ENCODE results near the gene SLAIN1. TPM values are rescaled to one million over a fixed set of nuclear protein-coding genes. Genes with fewer than 3 reads are reported as not detected.
A peak's percentile ranks its signal among the peaks of the same experiment; 100 is the strongest.

SLAIN1 gene
- total RNA-seq, 1 donor from 2014 or later: 16.4 TPM

DNA sequence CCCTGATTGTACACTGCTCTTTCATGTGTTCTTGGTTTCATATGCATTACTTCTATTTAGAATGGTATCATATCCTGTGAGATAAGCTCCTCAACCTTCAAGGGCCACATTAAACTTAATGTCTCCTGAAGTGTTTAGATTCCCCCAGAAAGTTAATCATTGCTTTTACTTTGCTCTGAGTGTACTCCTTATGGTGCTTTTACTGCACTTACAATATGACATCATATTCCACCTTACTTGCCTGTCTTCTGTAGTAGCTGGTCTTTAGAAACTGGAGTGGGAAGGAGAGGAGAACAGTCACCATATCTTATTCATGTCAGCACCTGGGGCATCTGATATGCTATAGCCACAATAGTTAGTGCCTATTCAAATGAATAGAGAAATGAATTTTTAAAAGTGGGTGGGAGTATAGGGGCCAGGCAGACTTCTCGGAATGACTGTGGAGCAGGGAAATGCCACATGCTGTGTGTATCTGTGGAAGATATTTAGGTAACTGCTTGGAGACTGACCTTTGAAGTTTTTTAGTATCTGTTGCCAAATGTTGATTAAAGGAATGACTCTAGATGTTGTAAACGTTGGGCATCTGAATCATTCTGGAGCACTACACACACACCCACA is 40.2 kb downstream of the SLAIN1 start:
- H3K9me3 ChIP-seq: no peaks in the 10 kb centered on the region
- DNase-seq (no peak), ATAC-seq (peak in 1 of 2 donors; percentile 63)
- no peaks in the 10 kb centered on the region for H3K27me3 ChIP-seq (ENCODE audit: low read depth)
- no peak overlapping the region for H3K27ac ChIP-seq
- TF ChIP-seq, protein P1, sequence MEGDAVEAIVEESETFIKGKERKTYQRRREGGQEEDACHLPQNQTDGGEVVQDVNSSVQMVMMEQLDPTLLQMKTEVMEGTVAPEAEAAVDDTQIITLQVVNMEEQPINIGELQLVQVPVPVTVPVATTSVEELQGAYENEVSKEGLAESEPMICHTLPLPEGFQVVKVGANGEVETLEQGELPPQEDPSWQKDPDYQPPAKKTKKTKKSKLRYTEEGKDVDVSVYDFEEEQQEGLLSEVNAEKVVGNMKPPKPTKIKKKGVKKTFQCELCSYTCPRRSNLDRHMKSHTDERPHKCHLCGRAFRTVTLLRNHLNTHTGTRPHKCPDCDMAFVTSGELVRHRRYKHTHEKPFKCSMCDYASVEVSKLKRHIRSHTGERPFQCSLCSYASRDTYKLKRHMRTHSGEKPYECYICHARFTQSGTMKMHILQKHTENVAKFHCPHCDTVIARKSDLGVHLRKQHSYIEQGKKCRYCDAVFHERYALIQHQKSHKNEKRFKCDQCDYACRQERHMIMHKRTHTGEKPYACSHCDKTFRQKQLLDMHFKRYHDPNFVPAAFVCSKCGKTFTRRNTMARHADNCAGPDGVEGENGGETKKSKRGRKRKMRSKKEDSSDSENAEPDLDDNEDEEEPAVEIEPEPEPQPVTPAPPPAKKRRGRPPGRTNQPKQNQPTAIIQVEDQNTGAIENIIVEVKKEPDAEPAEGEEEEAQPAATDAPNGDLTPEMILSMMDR (IDR thresholded peaks at IDR 0.05): no peak
- H3K4me3 ChIP-seq: no peak overlapping the region
- H3K4me1 ChIP-seq: no peaks in the 10 kb centered on the region
- intact Hi-C loops (cut with DNase I): no loop called here
- no peaks in the 10 kb centered on the region for H3K36me3 ChIP-seq

DNA sequence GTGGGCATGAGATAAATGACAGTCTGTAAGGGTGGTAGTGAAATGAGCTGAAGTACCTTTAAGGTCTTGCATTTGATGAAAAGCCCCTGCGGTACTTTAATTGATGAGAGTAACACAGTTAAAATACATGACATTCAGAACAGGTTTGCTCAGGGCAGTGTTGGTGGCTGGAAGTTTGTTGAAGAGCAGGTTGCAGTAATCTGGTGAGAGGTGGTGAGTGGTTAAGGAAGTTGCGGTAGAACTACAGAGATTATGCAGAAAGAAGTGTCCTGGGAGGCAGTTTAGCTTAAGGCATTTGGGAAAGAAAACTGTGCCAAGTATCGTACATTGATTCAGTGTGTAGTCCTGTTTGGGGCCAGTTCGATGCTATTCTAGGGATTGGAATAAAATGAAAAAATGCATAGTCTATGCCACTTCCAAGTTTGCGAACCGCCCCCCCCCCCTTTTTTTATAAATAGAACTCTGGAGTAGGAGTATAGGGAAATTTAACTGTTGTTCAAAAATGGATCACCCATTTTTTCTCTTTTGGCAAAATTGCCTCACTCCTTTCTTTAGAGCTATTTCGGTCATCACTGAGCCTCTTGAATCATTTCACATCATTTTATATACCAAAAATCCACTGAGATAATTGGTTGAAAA is 42.7 kb downstream of the SLAIN1 start:
- TF ChIP-seq, protein P1 (IDR thresholded peaks at IDR 0.05): no peak
- no peak for DNase-seq
- H3K27ac ChIP-seq: no peak overlapping the region
- no peak overlapping the region for H3K4me3 ChIP-seq
- H3K36me3 ChIP-seq: peaks cover 3% of the 10 kb centered on the region
- H3K9me3 ChIP-seq: no peaks in the 10 kb centered on the region
- peak; percentile 42 to 53 for ATAC-seq
- no peaks in the 10 kb centered on the region for H3K27me3 ChIP-seq (ENCODE audit: low read depth)
- intact Hi-C loops (cut with DNase I): loop anchor here (10.0 kb wide), 1 partner anchor 145 kb away; no protein-coding TSS in a partner anchor
- H3K4me1 ChIP-seq: no peaks in the 10 kb centered on the region

DNA sequence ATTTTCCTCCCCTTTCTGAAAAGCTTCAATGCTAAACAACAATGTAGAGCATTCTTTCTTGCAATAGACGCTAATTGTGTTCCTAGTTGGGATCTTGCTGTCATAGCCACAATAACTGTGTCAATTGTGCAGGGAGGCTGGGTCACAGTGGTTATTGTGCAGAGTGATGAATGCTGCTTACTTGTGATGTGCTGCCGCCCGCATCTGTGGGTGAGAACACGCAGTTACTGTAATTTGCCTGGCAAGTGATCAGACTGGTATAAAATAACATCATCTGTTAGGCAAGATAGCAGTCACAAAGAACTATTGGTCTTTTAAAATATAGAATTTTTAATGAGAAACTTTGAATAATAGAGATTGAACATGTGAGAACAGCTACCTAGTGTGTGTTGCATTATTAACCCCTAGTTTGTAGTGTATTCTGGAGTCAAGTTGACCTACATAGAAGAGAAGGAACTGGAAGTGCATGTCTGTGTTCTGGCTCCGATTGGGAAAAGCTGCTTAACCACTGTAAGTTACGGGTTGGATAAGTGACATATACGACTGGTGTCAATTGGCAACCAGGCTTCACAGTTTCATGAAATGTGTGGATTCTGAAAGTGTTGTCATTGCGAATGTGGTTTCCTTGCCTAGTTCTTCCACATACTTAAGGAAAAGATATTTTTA is 43.6 kb downstream of the SLAIN1 start:
- no peak for DNase-seq
- TF ChIP-seq, protein P1 (IDR thresholded peaks at IDR 0.05): no peak
- no peaks in the 10 kb centered on the region for H3K4me1 ChIP-seq
- no peak overlapping the region for H3K27ac ChIP-seq
- H3K4me3 ChIP-seq: no peak overlapping the region
- H3K27me3 ChIP-seq (ENCODE audit: low read depth): no peaks in the 10 kb centered on the region
- H3K9me3 ChIP-seq: no peaks in the 10 kb centered on the region
- ATAC-seq: no peak
- intact Hi-C loops (cut with DNase I): loop anchor here (10.0 kb wide), 1 partner anchor 146 kb away; no protein-coding TSS in a partner anchor
- H3K36me3 ChIP-seq: peaks cover 3% of the 10 kb centered on the region

DNA sequence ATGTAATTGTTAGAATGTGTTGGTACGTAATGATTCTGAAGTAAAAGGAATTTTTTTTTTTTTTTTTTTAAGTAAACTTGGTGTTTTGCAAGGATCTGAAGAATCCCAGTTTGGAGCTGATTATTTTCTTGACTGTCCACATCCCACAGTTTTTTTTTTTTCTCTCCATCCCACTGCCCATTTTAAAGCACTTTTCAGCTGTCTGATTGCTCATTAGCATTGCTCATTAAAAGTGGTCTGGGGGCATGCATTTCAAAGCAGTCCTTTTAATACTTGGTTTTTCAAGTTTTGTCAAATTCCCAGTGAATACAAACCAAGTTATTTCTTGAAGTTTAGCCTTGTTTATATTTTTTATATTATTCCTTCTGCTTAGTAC is 44.1 kb downstream of the SLAIN1 start:
- H3K9me3 ChIP-seq: no peaks in the 10 kb centered on the region
- H3K4me3 ChIP-seq: no peak overlapping the region
- H3K27ac ChIP-seq: no peak overlapping the region
- DNase-seq: no peak
- H3K4me1 ChIP-seq: no peaks in the 10 kb centered on the region
- H3K27me3 ChIP-seq (ENCODE audit: low read depth): no peaks in the 10 kb centered on the region
- intact Hi-C loops (cut with DNase I): loop anchor here (10.0 kb wide), 1 partner anchor 147 kb away; no protein-coding TSS in a partner anchor
- TF ChIP-seq, protein P1 (IDR thresholded peaks at IDR 0.05): no peak
- no peak for ATAC-seq
- peaks cover 3% of the 10 kb centered on the region for H3K36me3 ChIP-seq

DNA sequence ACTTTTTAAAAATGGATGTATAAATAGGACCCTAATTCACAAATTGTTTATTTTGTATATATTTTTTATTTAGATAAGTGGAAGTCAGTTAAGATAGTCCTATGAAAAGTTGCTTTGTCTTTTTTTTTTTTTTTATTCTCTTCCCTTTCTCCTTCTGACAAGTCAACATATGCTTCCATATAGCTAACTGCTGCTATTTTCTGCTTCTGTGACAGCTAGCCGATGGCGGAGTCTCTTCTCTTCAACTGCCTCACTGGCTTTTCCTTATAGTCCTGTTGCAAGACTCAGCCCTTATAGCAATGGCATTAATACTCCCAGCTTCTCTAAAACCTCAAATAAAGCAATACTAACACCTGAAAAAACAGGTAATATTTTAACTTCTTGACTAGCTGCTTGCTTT is 45.3 kb downstream of the SLAIN1 start:
- no peak overlapping the region for H3K27ac ChIP-seq
- TF ChIP-seq, protein P1 (IDR thresholded peaks at IDR 0.05): no peak
- H3K4me3 ChIP-seq: no peak overlapping the region
- DNase-seq (no peak), ATAC-seq (no peak)
- intact Hi-C loops (cut with DNase I): loop anchor here (10.0 kb wide), 1 partner anchor 148 kb away; no protein-coding TSS in a partner anchor
- H3K36me3 ChIP-seq: peaks cover 3% of the 10 kb centered on the region
- no peaks in the 10 kb centered on the region for H3K9me3 ChIP-seq
- H3K27me3 ChIP-seq (ENCODE audit: low read depth): no peaks in the 10 kb centered on the region
- no peaks in the 10 kb centered on the region for H3K4me1 ChIP-seq
